ENCODE data around the gene SMNDC1. TPM values are rescaled to one million over a fixed set of nuclear protein-coding genes. Genes with fewer than 3 reads are reported as not detected.
A peak's percentile ranks its signal among the peaks of the same experiment; 100 is the strongest.
"Not testable (repeated sequence)": the region's sequence is repeated elsewhere in the genome, so short reads cannot be mapped to it uniquely, and the experiment has no call there.

SMNDC1 gene
- total RNA-seq, 2 experiments from 2014 or later, result 44.2 to 56.7 TPM

DNA sequence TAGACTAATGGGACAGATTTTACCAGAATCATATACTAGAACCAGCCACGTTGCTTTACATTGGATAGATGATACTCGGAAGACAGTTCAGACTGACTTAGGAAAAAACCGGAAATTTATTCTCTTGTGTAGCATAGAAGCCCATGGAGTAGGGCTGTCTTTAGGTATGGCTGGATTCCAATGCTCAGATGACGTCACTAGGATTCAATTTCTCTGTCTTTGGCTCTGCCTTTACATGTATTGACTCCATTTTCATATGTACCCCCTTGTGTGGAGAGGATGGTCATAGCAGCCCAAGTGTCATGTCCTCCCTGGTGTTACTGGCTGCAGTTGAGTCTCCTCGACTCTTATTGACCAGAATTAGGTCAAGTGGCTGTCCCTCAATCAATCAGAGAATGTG, 39.2 kb upstream of the SMNDC1 start:
- H3K27ac Mint-ChIP-seq, result no peak overlapping the region
- H3K36me3 Mint-ChIP-seq (ENCODE audit: low read depth), result no peaks in the 10 kb centered on the region
- H3K9me3 Mint-ChIP-seq (ENCODE audit: low read depth), result no peaks in the 10 kb centered on the region
- intact Hi-C loops (cut with DNase I, micrococcal nuclease), result no loop called here
- no peak overlapping the region for H3K4me3 Mint-ChIP-seq
- ATAC-seq (no peak), DNase-seq (no peak)
- H3K27me3 Mint-ChIP-seq, result peaks cover 2% of the 10 kb centered on the region
- ChIA-PET POLR2A (no interaction called here), CTCF (interaction anchor here (0.7 kb wide), 1 partner anchor 149 kb away, joined by 3 read pairs; no protein-coding TSS in a partner anchor)
- peaks cover 5% of the 10 kb centered on the region for H3K4me1 Mint-ChIP-seq

- Mint-ChIP-seq H3K36me3 (ENCODE audit: low read depth) (no peaks in the 10 kb centered on the region), H3K27ac (no peak overlapping the region), H3K4me1 (peaks cover 3% of the 10 kb centered on the region), H3K4me3 (no peak overlapping the region), H3K9me3 (ENCODE audit: low read depth) (no peaks in the 10 kb centered on the region), H3K27me3 (peaks cover 3% of the 10 kb centered on the region)
- intact Hi-C loops (cut with DNase I, micrococcal nuclease), result no loop called here
- DNase-seq (no peak), ATAC-seq (no peak)
- CTCF ChIA-PET, result interaction anchor here (1.2 to 1.9 kb wide), 2 partner anchors 12 kb away, joined by 6 to 10 read pairs; no protein-coding TSS in a partner anchor
- POLR2A ChIA-PET, result no interaction called here
Measured at GRCh38 chr10:110340816-110341215, 36.1 kb upstream of the SMNDC1 start.

DNA sequence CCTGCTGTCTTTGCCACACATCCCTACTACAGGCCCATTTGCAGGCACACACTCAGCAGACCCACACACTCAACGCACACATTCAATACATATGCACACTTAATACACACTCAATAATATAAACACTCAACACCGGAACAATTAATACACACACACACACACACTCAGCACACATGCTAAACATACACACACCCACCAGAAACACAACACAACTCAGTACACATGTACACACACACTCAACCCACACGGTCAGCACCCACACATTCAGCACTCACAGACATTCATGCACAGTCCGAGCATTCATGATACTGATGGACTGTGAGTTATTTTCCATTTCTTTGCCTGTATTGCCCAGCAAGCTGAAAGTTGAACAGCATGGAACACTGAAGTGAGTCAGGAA, 35.4 kb upstream of the SMNDC1 start:
- ChIA-PET POLR2A (no interaction called here), CTCF (interaction anchor here (1.2 kb wide), 1 partner anchor 11 kb away, joined by 10 read pairs; no protein-coding TSS in a partner anchor)
- Mint-ChIP-seq H3K27ac (no peak overlapping the region), H3K4me1 (peaks cover 8% of the 10 kb centered on the region), H3K9me3 (ENCODE audit: low read depth) (no peaks in the 10 kb centered on the region), H3K27me3 (peaks cover 3% of the 10 kb centered on the region), H3K36me3 (ENCODE audit: low read depth) (no peaks in the 10 kb centered on the region), H3K4me3 (no peak overlapping the region)
- intact Hi-C loops (cut with DNase I, micrococcal nuclease), result no loop called here
- ATAC-seq (no peak), DNase-seq (no peak)

DNA sequence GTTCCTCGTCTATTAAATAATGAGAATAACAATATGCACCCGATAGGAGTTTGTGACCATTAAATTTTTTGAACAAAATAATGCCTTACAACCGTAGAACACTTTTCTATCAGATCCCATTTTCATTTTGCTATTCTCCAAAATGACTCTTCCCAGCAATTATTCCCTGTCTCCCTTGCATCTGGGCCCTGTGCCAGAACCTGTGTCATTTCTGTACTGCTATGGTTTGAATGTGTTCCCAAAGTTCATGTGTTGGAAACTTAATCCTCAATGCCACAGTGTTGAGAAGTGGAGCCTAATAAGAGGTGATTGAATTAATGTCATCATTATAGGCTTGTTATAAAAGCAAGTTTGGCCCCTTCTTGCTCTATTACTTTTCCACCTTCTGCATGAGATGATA, 33.2 kb upstream of the SMNDC1 start:
- intact Hi-C loops (cut with DNase I, micrococcal nuclease), result no loop called here
- Mint-ChIP-seq H3K27me3 (peaks cover 3% of the 10 kb centered on the region), H3K4me3 (no peak overlapping the region), H3K9me3 (ENCODE audit: low read depth) (no peaks in the 10 kb centered on the region), H3K36me3 (ENCODE audit: low read depth) (no peaks in the 10 kb centered on the region), H3K27ac (no peak overlapping the region), H3K4me1 (peaks cover 9% of the 10 kb centered on the region)
- ChIA-PET CTCF (interaction anchor here (1.0 kb wide), 1 partner anchor 33 kb away, joined by 3 read pairs; the partner anchor contains the start of gene SMNDC1), POLR2A (no interaction called here)
- ATAC-seq (no peak), DNase-seq (no peak)

DNA sequence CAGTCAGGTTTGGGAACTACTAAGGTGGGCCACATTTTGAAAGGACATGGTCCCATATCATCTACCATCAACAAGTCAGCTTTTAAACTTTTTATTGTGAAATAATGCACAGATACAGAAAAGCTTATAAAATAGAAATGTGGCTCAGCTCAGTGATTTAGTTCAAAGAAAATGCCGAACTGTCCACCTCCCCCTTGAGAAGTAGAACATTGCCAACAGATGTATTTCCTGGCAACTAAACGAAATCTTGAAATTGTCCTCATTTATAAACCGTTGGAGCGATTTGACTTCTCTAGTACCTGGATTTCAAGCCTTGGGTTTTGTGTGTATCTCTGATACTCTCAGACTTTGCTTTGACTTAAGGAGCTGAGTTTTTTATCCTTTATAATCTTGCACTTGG, 32.7 kb upstream of the SMNDC1 start:
- ChIA-PET POLR2A (no interaction called here), CTCF (interaction anchor here (0.6 to 1.8 kb wide), 3 partner anchors 11 to 155 kb away, joined by 3 to 4 read pairs (median 3); partner anchors contain the start of gene SMNDC1)
- DNase-seq (no peak), ATAC-seq (no peak)
- intact Hi-C loops (cut with DNase I, micrococcal nuclease), result no loop called here
- no peaks in the 10 kb centered on the region for H3K36me3 Mint-ChIP-seq (ENCODE audit: low read depth)
- H3K27me3 Mint-ChIP-seq, result peaks cover 1% of the 10 kb centered on the region
- no peak overlapping the region for H3K4me3 Mint-ChIP-seq
- no peak overlapping the region for H3K27ac Mint-ChIP-seq
- H3K9me3 Mint-ChIP-seq (ENCODE audit: low read depth), result no peaks in the 10 kb centered on the region
- H3K4me1 Mint-ChIP-seq, result peaks cover 9% of the 10 kb centered on the region

GRCh38 chr10:110336111-110336721, 31.5 kb upstream of the SMNDC1 start:
- Mint-ChIP-seq H3K36me3 (ENCODE audit: low read depth) (no peaks in the 10 kb centered on the region), H3K4me1 (peaks cover 9% of the 10 kb centered on the region), H3K4me3 (no peak overlapping the region), H3K27me3 (peaks cover 1% of the 10 kb centered on the region), H3K9me3 (ENCODE audit: low read depth) (no peaks in the 10 kb centered on the region), H3K27ac (no peak overlapping the region)
- intact Hi-C loops (cut with DNase I, micrococcal nuclease), result no loop called here
- no peak for ATAC-seq
- ChIA-PET POLR2A (interaction anchor here (0.6 kb wide), 1 partner anchor 20 kb away, joined by 3 read pairs; no protein-coding TSS in a partner anchor), CTCF (interaction anchor here (0.5 to 1.8 kb wide), 3 partner anchors 10 to 447 kb away, joined by 3 to 4 read pairs (median 4); no protein-coding TSS in a partner anchor)
- DNase-seq, result no peak

DNA sequence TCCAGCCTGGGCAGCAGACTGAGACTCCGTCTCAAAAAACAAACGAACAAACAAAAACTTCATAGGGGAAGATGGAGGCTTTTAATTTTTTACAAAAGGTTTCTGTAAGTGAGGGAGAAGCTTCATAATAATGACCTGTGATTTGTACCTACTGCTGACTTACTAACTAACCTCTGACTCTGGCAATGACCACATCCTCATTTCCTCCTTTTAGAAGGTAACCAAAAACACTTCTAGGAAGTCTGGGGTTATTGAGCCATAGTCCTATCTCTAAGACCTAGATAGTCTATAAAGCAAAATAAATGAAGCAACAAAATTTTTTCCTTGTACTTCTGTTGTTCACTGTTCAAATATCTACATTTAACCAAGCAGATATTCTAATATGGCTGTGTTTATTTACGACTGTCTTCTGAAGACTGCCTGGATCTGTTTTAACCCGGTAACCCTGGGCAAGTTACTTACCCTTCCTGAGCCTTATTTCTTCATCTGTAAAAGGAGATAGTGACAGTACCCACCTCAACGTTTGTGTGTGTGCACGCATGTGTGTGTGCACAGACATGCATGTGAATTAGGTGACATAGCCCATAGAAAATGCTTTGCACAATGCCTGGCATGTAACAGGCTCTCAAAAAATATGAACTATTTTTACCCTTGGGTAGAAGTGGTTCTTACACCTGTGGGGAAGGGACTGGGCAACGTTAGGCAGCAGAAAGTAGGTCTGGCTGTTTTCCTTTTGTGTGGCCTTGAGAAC, 30.8 kb upstream of the SMNDC1 start:
- peaks cover 4% of the 10 kb centered on the region for H3K36me3 Mint-ChIP-seq (ENCODE audit: low read depth)
- POLR2A ChIA-PET, result no interaction called here
- intact Hi-C loops (cut with DNase I, micrococcal nuclease), result no loop called here
- no peak overlapping the region for H3K27ac Mint-ChIP-seq
- peaks cover 9% of the 10 kb centered on the region for H3K4me1 Mint-ChIP-seq
- H3K9me3 Mint-ChIP-seq (ENCODE audit: low read depth), result peaks cover 6% of the 10 kb centered on the region
- H3K27me3 Mint-ChIP-seq, result peaks cover 1% of the 10 kb centered on the region
- CTCF ChIA-PET, result interaction anchor here (1.8 kb wide), 1 partner anchor 10 kb away, joined by 4 read pairs; no protein-coding TSS in a partner anchor
- DNase-seq (no peak), ATAC-seq (peak; percentile 63)
- no peak overlapping the region for H3K4me3 Mint-ChIP-seq

DNA sequence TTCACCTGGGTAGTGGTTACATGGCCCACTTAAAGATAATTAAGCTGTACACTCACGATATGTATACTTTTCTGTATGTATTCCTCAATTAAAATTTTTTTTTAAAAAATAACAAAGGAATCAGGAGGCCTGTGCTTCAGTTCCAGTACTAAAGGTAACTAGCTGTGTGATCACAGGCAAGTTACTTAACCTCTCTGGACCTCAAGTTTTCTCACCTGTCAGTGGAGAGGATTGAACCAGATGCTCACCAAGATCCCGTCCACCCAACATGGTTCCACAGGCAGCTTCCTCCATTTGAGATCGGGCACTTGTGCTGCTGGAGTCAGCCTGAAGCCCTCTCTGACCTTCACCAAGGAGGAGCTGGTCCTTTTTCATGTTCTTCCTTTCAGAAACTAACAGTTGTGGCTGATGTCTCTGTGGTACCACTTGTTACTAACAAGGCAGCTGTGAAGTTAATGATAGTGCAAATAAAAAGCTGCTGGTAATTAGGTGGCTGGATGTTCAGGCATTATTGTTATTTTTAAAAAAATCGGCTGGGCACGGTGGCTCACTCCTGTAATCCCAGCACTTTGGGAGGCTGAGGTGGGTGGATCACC, 29.4 kb upstream of the SMNDC1 start:
- DNase-seq (no peak), ATAC-seq (no peak)
- Mint-ChIP-seq H3K4me3 (no peak overlapping the region), H3K4me1 (peaks cover 9% of the 10 kb centered on the region), H3K36me3 (ENCODE audit: low read depth) (peaks cover 8% of the 10 kb centered on the region), H3K9me3 (ENCODE audit: low read depth) (peaks cover 12% of the 10 kb centered on the region), H3K27ac (no peak overlapping the region), H3K27me3 (peaks cover 1% of the 10 kb centered on the region)
- intact Hi-C loops (cut with DNase I, micrococcal nuclease), result no loop called here
- ChIA-PET POLR2A (interaction anchor here (0.5 kb wide), 1 partner anchor 21 kb away, joined by 3 read pairs; no protein-coding TSS in a partner anchor), CTCF (interaction anchor here (0.6 to 2.6 kb wide), 10 partner anchors 8 to 215 kb away, joined by 3 to 19 read pairs (median 4); no protein-coding TSS in a partner anchor)

- Mint-ChIP-seq H3K4me1 (peaks cover 21% of the 10 kb centered on the region), H3K9me3 (ENCODE audit: low read depth) (peaks cover 12% of the 10 kb centered on the region)
- DNase-seq; ATAC-seq; H3K27me3 Mint-ChIP-seq; POLR2A ChIA-PET; H3K27ac Mint-ChIP-seq; H3K4me3 Mint-ChIP-seq; H3K36me3 Mint-ChIP-seq (ENCODE audit: low read depth); intact Hi-C loops (cut with DNase I, micrococcal nuclease): not testable (repeated sequence)
- CTCF ChIA-PET, result interaction anchor here (0.6 to 0.7 kb wide), 2 partner anchors 21 to 68 kb away, joined by 4 to 5 read pairs; no protein-coding TSS in a partner anchor
Measured at GRCh38 chr10:110331226-110331795, 26.6 kb upstream of the SMNDC1 start.

DNA sequence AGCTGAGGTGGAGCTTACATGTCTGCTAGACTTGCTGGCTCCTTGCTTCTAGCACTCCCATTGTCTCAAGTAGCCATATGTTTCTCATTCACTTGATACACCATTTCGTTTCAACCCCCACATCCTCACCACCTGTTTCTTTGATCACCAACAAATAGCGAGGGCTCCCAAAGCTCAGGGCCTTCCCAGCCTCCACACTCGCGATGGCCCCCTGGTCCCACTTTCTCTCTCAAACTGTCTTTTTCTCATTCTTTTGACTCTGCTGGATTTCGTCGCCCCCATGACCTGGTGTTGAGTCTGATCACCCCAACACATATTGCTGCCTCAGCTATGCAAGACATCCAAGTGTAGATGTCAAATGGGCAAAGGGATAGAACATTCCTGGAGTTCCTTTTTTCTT, 26.0 kb upstream of the SMNDC1 start:
- peaks cover 8% of the 10 kb centered on the region for H3K36me3 Mint-ChIP-seq (ENCODE audit: low read depth)
- H3K4me1 Mint-ChIP-seq, result peaks cover 25% of the 10 kb centered on the region
- POLR2A ChIA-PET, result no interaction called here
- CTCF ChIA-PET, result interaction anchor here (0.6 to 4.1 kb wide), 2 partner anchors 10 to 69 kb away, joined by 5 to 10 read pairs; no protein-coding TSS in a partner anchor
- ATAC-seq, result no peak
- no peak overlapping the region for H3K27ac Mint-ChIP-seq
- no peak overlapping the region for H3K4me3 Mint-ChIP-seq
- DNase-seq, result no peak
- intact Hi-C loops (cut with DNase I, micrococcal nuclease), result no loop called here
- H3K9me3 Mint-ChIP-seq (ENCODE audit: low read depth), result peaks cover 12% of the 10 kb centered on the region
- peaks cover 4% of the 10 kb centered on the region for H3K27me3 Mint-ChIP-seq

GRCh38 chr10:110327262-110327914, 22.7 kb upstream of the SMNDC1 start:
- ChIA-PET POLR2A (interaction anchor here (1.4 kb wide), 1 partner anchor 27 kb away, joined by 9 read pairs; no protein-coding TSS in a partner anchor), CTCF (interaction anchor here (0.6 to 4.1 kb wide), 5 partner anchors 11 to 536 kb away, joined by 3 to 10 read pairs (median 4); no protein-coding TSS in a partner anchor)
- Mint-ChIP-seq H3K4me1 (peaks cover 42% of the 10 kb centered on the region), H3K9me3 (ENCODE audit: low read depth) (peaks cover 12% of the 10 kb centered on the region), H3K4me3 (no peak overlapping the region), H3K27me3 (peaks cover 4% of the 10 kb centered on the region), H3K36me3 (ENCODE audit: low read depth) (peaks cover 8% of the 10 kb centered on the region), H3K27ac (no peak overlapping the region)
- DNase-seq (no peak), ATAC-seq (no peak)
- intact Hi-C loops (cut with DNase I, micrococcal nuclease), result no loop called here
